ENCODE results near the gene NTSR1.

- TF ChIP-seq ZNF274 (IDR thresholded peaks at IDR 0.05; ENCODE audit: low read depth, low read length) (no peak), SUZ12 (IDR thresholded peaks at IDR 0.05; ENCODE audit: extremely low read depth, insufficient read depth, insufficient read length) (no peak)
Measured at GRCh38 chr20:62774762-62775161, 66.1 kb downstream of the NTSR1 start.

All from NT2/D1 (cell line).